Kidney (tissue), 14 donors: ENCODE results near the gene CCT6A. TPM values are rescaled to one million over a fixed set of nuclear protein-coding genes. Genes with fewer than 3 reads are reported as not detected.
"Not testable (repeated sequence)": the region's sequence is repeated elsewhere in the genome, so short reads cannot be mapped to it uniquely, and the experiment has no call there.

Experiments used
- DNase-seq, 5 donors: peaks; one replicate each; pipeline ENCODE4 v3.0.0-alpha.2; 2013 to 2020
- FAIRE-seq: peaks from 2 replicates; lab custom pipeline; 2012; peaks lifted over from hg19 to GRCh38; lab: Jason Lieb, UNC
- H3K27ac ChIP-seq, 2 donors: one replicate each; pipeline ENCODE4 v1.7.0; 2013; ENCODE audit warnings: low read depth in 2 of 2, low read length in 2 of 2, inconsistent platforms in 1 of 2
- H3K27me3 ChIP-seq: one replicate; pipeline ENCODE4 v1.7.1; 2013; ENCODE audit warnings: low read length, inconsistent platforms; ENCODE audit not compliant: control insufficient read depth, insufficient read depth
- H3K36me3 ChIP-seq, 3 donors: one replicate each; pipeline versions ENCODE4 v1.7.0 to v1.7.1; 2013; ENCODE audit warnings: low read length in 3 of 3, control low read depth in 1 of 3, inconsistent platforms in 1 of 3; ENCODE audit not compliant: insufficient read depth in 3 of 3, control insufficient read depth in 2 of 3
- H3K4me1 ChIP-seq, 3 donors: one replicate each; pipeline versions ENCODE4 v1.7.0 to v1.7.1; 2013; ENCODE audit warnings: low read length in 3 of 3, inconsistent platforms in 1 of 3, low read depth in 1 of 3; ENCODE audit not compliant: control insufficient read depth in 2 of 3, insufficient read depth in 2 of 3
- H3K4me3 ChIP-seq, 3 donors: one replicate each; pipeline versions ENCODE4 v1.7.0 to v1.8.1; 2013; ENCODE audit warnings: low read length in 3 of 3, control low read depth in 1 of 3, inconsistent platforms in 1 of 3
- H3K9ac ChIP-seq, 3 donors: one replicate each; pipeline versions ENCODE4 v1.7.0 to v1.7.1; 2013; ENCODE audit warnings: low read length in 3 of 3, control low read depth in 1 of 3, inconsistent platforms in 1 of 3
- H3K9me3 ChIP-seq, 3 donors: one replicate each; pipeline versions ENCODE4 v1.7.0 to v1.7.1; 2013; ENCODE audit warnings: low read length in 3 of 3, control low read depth in 1 of 3, inconsistent platforms in 1 of 3; ENCODE audit not compliant: control insufficient read depth in 2 of 3, insufficient read depth in 1 of 3
- intact Hi-C: fragments of 100-400 bp; cut with DNase I; formaldehyde crosslinking; loops from one replicate; pipeline ENCODE4 v1.11.1; 2022
- polyA plus RNA-seq: library from polyadenylated mRNA; stranded (reverse); fragments of 350-450 nt; fragmentation: Illumina TruSeq; extraction: RNeasy Lipid Tissue Mini Kit (QIAGEN cat#74804); gene quantifications from one replicate; pipeline ENCODE4 v1.2.3, GENCODE V29; 2014; ENCODE audit warnings: low read depth, low replicate concordance; ENCODE audit not compliant: insufficient read depth
- total RNA-seq: library from RNA; stranded (reverse); fragmentation: NEBNext Ultra II Directional; extraction: Animal tissue kit (Norgen Biotek cat#: 25700); gene quantifications from one replicate; pipeline ENCODE4 v1.2.1, GENCODE V29; 2021
- TF ChIP-seq, protein P1 (sequence below): IDR thresholded peaks from 3 replicates; pipeline ENCODE4 v1.5.1; 2012; ENCODE audit warnings: mild to moderate bottlenecking, moderate library complexity, borderline replicate concordance; ENCODE audit not compliant: insufficient read depth; ENCODE audit errors: extremely low read depth
- donor health status: control.
- donor health status: control.
- donor health status: control.
- donor health status: control.
- donor health status: control.
- donor health status: DM: yes; HTN: yes; CAD: no.
- donor health status: Normal renal cell carcinoma (clear cell type).

CCT6A gene
- total and polyA plus RNA-seq, 2 donors from 2014 or later, result 92.8 to 124 TPM

- peak in 1 of 5 donors; percentile 67 for DNase-seq
Observed at GRCh38 chr7:56078196-56078595, 26.6 kb downstream of the CCT6A start.

GRCh38 chr7:56079450-56080185 lies 28.1 kb downstream of the CCT6A start:
- H3K36me3 ChIP-seq, result peaks cover 0 to 3% (median 2%) of the 10 kb centered on the region in 3 donors
- H3K4me1 ChIP-seq, result peaks cover 0 to 10% (median 8%) of the 10 kb centered on the region in 3 donors
- H3K4me3 ChIP-seq, result no peak overlapping the region
- intact Hi-C loops, result no loop called here
- no peak for FAIRE-seq
- peak overlapping the region in 1 of 3 donors; percentile 12 for H3K9ac ChIP-seq
- H3K27ac ChIP-seq, result no peak overlapping the region
- TF ChIP-seq, protein P1, sequence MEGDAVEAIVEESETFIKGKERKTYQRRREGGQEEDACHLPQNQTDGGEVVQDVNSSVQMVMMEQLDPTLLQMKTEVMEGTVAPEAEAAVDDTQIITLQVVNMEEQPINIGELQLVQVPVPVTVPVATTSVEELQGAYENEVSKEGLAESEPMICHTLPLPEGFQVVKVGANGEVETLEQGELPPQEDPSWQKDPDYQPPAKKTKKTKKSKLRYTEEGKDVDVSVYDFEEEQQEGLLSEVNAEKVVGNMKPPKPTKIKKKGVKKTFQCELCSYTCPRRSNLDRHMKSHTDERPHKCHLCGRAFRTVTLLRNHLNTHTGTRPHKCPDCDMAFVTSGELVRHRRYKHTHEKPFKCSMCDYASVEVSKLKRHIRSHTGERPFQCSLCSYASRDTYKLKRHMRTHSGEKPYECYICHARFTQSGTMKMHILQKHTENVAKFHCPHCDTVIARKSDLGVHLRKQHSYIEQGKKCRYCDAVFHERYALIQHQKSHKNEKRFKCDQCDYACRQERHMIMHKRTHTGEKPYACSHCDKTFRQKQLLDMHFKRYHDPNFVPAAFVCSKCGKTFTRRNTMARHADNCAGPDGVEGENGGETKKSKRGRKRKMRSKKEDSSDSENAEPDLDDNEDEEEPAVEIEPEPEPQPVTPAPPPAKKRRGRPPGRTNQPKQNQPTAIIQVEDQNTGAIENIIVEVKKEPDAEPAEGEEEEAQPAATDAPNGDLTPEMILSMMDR, result peak; percentile 34
- H3K9me3 ChIP-seq, result no peaks in the 10 kb centered on the region
- DNase-seq, result peak in 2 of 5 donors; percentile 47 to 94
- no peaks in the 10 kb centered on the region for H3K27me3 ChIP-seq

More at GRCh38 chr7:56078196-56078595, 26.6 kb downstream of the CCT6A start:
- no peak overlapping the region for H3K4me3 ChIP-seq
- TF ChIP-seq, protein P1, result no peak
- no peak overlapping the region for H3K27ac ChIP-seq
- no peaks in the 10 kb centered on the region for H3K9me3 ChIP-seq
- H3K9ac ChIP-seq, result no peak overlapping the region
- peaks cover 0 to 3% (median 2%) of the 10 kb centered on the region in 3 donors for H3K36me3 ChIP-seq
- intact Hi-C loops, result no loop called here
- no peaks in the 10 kb centered on the region for H3K27me3 ChIP-seq
- no peak for FAIRE-seq
- H3K4me1 ChIP-seq, result peaks cover 0 to 6% (median 4%) of the 10 kb centered on the region in 3 donors

GRCh38 chr7:56080726-56081435 lies 29.3 kb downstream of the CCT6A start:
- H3K9ac ChIP-seq, H3K27ac ChIP-seq, H3K4me3 ChIP-seq, H3K36me3 ChIP-seq, H3K9me3 ChIP-seq, FAIRE-seq, intact Hi-C loops, H3K4me1 ChIP-seq, H3K27me3 ChIP-seq, DNase-seq: not testable (repeated sequence)
